ENCODE measurements around the gene SH3D21. TPM values are rescaled to one million over a fixed set of nuclear protein-coding genes. Genes with fewer than 3 reads are reported as not detected.

Gene SH3D21
- polyA plus RNA-seq, 2 donors = 3.9 to 15.6 TPM

DNA sequence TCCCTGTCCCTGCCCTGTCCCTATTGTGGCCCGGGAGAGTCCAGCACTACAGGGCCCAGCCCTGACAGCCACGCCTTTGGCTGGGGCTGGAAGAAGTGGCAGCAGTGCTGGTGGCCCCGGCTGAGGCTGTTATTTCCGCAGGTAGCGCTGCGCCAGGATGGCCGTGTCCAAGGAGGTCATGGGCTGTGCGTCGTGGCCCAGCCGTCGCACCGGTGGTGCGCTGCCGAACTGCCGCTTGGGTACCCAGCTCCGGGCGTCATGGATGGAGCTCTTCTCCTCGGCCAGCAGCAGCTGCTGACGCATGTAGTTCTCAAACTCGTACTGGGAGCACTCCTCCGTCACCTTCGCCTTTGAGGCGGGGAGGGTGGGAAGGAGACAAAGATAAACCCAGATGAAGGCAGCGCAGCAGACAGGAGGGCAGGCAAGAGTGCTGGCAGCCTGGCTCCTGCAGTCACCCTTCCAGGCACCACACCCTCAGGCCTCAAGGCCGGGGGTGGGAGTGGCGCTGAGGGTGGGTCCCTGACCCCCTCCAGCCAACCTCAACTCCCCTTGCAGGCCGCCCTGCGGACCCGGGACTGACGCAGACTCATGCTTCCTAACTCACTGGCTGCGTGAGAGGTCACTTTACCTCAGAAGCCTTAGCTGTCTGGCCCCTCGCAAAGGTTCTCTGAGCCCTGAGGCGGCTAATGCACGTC, 35.6 kb downstream of the SH3D21 start:
- H3K9me3 ChIP-seq (ENCODE audit: control insufficient read depth in 2 of 2, insufficient read depth in 1 of 2, low read depth in 1 of 2, low read length in 1 of 2) = no peaks in the 10 kb centered on the region
- H3K36me3 ChIP-seq (ENCODE audit: control insufficient read depth in 2 of 2, insufficient read depth in 2 of 2, low read length in 1 of 2) = peaks cover 2 to 60% of the 10 kb centered on the region in 2 donors
- H3K4me3 ChIP-seq (ENCODE audit: low read depth in 1 of 2, low read length in 2 of 2) = no peak overlapping the region
- H3K27me3 ChIP-seq (ENCODE audit: control insufficient read depth in 1 of 2, insufficient read depth in 2 of 2, low read length in 2 of 2) = no peaks in the 10 kb centered on the region
- peaks cover 3 to 4% of the 10 kb centered on the region in 2 donors for H3K4me1 ChIP-seq (ENCODE audit: control insufficient read depth in 2 of 2, insufficient read depth in 2 of 2, low read length in 1 of 2)
- 88 to 94% methylated on average over 33 to 34 of the region's 34 CpGs for WGBS, 2 donors
- H3K27ac ChIP-seq (ENCODE audit: low read depth in 2 of 2, low read length in 1 of 2) = no peak overlapping the region

DNA sequence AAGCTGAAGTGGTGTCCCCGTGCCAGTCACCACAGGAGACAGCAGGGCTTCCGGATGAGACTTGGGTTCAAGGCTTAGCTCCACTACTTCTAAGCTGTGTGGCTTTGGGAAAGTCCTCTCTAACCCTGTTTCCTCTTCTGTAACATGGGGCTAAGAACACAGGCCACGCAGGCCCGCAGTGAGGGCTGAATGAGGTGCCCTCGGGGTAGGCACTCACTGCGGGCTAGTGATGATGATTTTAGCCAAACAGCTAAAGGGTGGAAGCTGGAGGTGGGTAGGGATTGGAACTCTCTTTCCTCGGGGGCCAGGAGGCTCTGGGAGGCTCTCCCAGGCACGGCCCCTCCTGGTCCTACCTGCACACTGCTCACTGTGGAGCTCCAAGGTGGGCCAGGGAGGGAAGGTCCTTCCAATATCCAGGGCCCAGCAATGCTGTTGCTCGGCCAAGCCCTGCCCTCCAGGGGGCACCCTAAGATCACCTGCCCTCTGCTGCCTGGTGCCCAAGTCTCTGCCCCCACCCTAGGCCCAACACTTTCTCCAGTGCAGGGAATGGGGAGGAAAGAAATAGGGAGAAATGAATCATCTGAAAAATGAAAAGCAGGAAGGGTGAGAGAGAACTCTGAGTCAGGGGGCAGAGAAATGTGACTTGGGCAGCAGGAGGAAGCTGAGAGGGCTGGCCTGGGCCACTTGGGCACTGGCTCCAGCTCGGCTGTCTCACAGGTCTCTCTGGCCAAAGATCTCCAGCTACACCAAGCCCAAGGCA, 36.4 kb downstream of the SH3D21 start:
- Histone ChIP-seq H3K9me3 (ENCODE audit: control insufficient read depth in 2 of 2, insufficient read depth in 1 of 2, low read depth in 1 of 2, low read length in 1 of 2) (no peaks in the 10 kb centered on the region), H3K36me3 (ENCODE audit: control insufficient read depth in 2 of 2, insufficient read depth in 2 of 2, low read length in 1 of 2) (peaks cover 2 to 66% of the 10 kb centered on the region in 2 donors), H3K4me3 (ENCODE audit: low read depth in 1 of 2, low read length in 2 of 2) (no peak overlapping the region), H3K27ac (ENCODE audit: low read depth in 2 of 2, low read length in 1 of 2) (peak overlapping the region; percentile 18 to 66), H3K27me3 (ENCODE audit: control insufficient read depth in 1 of 2, insufficient read depth in 2 of 2, low read length in 2 of 2) (no peaks in the 10 kb centered on the region), H3K4me1 (ENCODE audit: control insufficient read depth in 2 of 2, insufficient read depth in 2 of 2, low read length in 1 of 2) (peaks cover 3 to 4% of the 10 kb centered on the region in 2 donors)
- 77 to 78% methylated on average over 10 of the region's 10 CpGs for WGBS, 2 donors

DNA sequence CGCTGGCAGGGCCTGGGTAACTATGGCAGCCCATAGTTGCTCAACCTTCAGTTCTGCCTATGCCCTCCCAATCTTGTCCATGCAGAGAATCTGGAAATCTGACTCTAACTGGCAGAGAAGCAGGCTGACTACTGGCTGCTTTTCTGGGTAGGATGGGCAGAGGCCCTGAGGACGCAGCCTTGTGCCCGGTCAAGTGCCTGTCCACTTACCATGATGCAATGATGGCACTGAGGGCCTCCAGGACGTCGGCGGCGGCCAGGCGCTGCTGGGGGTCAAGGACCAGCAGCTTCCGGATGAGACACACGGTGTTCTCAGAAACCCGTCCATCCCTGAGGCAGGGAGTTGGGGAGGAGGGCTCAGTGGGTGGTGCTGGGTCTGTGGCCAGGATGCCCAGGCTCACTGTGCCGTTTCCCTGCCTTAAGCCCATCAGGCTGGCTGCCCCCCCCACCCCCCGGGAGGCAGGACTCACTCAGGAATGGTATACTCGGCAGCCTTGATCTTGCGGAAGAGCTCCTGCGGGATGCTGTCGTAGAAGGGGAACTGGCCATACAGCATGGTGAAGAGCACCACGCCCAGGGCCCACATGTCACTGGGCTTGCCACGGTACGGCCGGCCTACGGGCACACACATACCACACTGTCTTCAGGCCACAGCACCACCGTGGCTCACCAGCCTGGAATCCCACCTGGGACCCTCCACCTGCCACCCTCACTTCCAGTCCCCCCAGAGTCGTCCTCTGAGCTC, 37.7 kb downstream of the SH3D21 start:
- no peaks in the 10 kb centered on the region for H3K9me3 ChIP-seq (ENCODE audit: control insufficient read depth in 2 of 2, insufficient read depth in 1 of 2, low read depth in 1 of 2, low read length in 1 of 2)
- peaks cover 3 to 4% of the 10 kb centered on the region in 2 donors for H3K4me1 ChIP-seq (ENCODE audit: control insufficient read depth in 2 of 2, insufficient read depth in 2 of 2, low read length in 1 of 2)
- H3K36me3 ChIP-seq (ENCODE audit: control insufficient read depth in 2 of 2, insufficient read depth in 2 of 2, low read length in 1 of 2) = peaks cover 9 to 74% of the 10 kb centered on the region in 2 donors
- no peak overlapping the region for H3K27ac ChIP-seq (ENCODE audit: low read depth in 2 of 2, low read length in 1 of 2)
- WGBS, 2 donors = 91 to 92% methylated on average over 24 of the region's 24 CpGs
- H3K27me3 ChIP-seq (ENCODE audit: control insufficient read depth in 1 of 2, insufficient read depth in 2 of 2, low read length in 2 of 2) = no peaks in the 10 kb centered on the region
- no peak overlapping the region for H3K4me3 ChIP-seq (ENCODE audit: low read depth in 1 of 2, low read length in 2 of 2)

DNA sequence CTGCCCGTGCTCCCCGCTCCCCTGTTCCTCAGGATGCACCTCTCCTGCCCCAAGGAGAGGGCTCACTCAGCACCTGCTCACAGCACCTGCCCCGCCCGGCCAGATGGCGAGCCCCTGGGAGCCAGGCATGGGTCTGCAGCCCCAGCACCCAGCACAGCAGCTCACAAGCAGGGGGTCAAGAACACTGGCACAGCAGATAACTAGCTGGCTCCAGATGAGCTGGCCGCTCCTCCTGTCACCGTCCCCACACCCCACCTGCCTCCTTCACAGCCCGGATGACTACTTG, 38.2 kb downstream of the SH3D21 start:
- Histone ChIP-seq H3K9me3 (ENCODE audit: control insufficient read depth in 2 of 2, insufficient read depth in 1 of 2, low read depth in 1 of 2, low read length in 1 of 2) (no peaks in the 10 kb centered on the region), H3K4me1 (ENCODE audit: control insufficient read depth in 2 of 2, insufficient read depth in 2 of 2, low read length in 1 of 2) (peaks cover 3 to 4% of the 10 kb centered on the region in 2 donors), H3K36me3 (ENCODE audit: control insufficient read depth in 2 of 2, insufficient read depth in 2 of 2, low read length in 1 of 2) (peaks cover 9 to 71% of the 10 kb centered on the region in 2 donors), H3K4me3 (ENCODE audit: low read depth in 1 of 2, low read length in 2 of 2) (no peak overlapping the region), H3K27me3 (ENCODE audit: control insufficient read depth in 1 of 2, insufficient read depth in 2 of 2, low read length in 2 of 2) (no peaks in the 10 kb centered on the region), H3K27ac (ENCODE audit: low read depth in 2 of 2, low read length in 1 of 2) (no peak overlapping the region)
- 82 to 95% methylated on average over 8 of the region's 8 CpGs for WGBS, 2 donors

DNA sequence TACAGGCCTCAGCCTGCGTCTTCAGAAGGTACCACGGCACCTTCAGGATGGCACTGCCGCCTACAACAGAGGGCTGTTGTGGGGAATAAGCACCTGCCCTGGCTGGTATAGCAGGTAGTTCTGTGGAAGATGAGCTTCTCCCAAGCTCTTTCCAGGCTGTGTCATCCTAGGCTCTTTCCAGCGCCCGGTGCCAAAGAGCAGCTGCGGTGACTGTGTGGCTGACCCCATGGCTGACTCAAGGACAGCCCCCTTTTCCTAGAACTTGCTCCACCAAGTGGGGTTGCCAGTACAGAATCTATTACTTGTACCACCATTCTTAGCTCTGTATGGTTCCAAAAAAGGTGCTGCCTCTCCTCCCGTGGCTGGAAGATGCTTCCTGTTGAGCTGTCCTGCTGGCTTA, 39.2 kb downstream of the SH3D21 start:
- no peaks in the 10 kb centered on the region for H3K9me3 ChIP-seq (ENCODE audit: control insufficient read depth in 2 of 2, insufficient read depth in 1 of 2, low read depth in 1 of 2, low read length in 1 of 2)
- no peak overlapping the region for H3K27ac ChIP-seq (ENCODE audit: low read depth in 2 of 2, low read length in 1 of 2)
- no peaks in the 10 kb centered on the region for H3K27me3 ChIP-seq (ENCODE audit: control insufficient read depth in 1 of 2, insufficient read depth in 2 of 2, low read length in 2 of 2)
- peaks cover 5 to 13% of the 10 kb centered on the region in 2 donors for H3K4me1 ChIP-seq (ENCODE audit: control insufficient read depth in 2 of 2, insufficient read depth in 2 of 2, low read length in 1 of 2)
- H3K36me3 ChIP-seq (ENCODE audit: control insufficient read depth in 2 of 2, insufficient read depth in 2 of 2, low read length in 1 of 2) = peaks cover 9 to 67% of the 10 kb centered on the region in 2 donors
- no peak overlapping the region for H3K4me3 ChIP-seq (ENCODE audit: low read depth in 1 of 2, low read length in 2 of 2)
- WGBS, 2 donors = 84 to 88% methylated on average over 7 of the region's 7 CpGs

DNA sequence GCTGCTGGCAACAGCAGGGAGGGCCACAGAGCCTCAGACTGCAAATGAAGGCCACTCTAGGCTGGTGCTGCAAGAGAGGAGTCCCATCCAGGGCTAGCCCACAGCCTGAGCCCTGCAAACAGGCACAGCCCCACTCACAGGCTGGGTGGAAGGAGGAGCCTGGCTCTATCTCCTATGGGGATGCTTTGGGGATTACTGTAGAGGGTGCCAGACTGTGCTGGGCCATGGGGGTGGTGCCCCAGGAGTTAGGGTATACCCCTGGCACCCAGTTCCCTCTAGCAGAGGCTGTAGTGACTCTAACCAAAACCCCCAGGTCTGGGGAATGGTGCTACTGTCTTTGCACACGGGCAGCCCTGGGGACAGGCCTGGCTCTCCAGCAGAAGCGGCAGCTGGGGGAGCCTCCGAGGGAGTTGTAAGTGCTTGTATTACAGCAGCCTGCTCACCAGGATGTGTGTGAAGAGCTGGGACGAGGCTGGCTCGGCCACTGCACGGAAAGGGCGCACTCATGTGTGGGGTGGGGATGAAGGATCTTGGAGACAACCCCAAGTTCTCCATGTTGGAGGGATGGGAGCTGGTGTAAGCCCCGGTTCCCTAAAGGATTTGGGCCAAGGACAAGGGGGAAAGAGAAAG, 40.7 kb downstream of the SH3D21 start:
- 88 to 93% methylated on average over 8 of the region's 8 CpGs for WGBS, 2 donors
- H3K4me3 ChIP-seq (ENCODE audit: low read depth in 1 of 2, low read length in 2 of 2) = no peak overlapping the region
- H3K9me3 ChIP-seq (ENCODE audit: control insufficient read depth in 2 of 2, insufficient read depth in 1 of 2, low read depth in 1 of 2, low read length in 1 of 2) = no peaks in the 10 kb centered on the region
- peaks cover 7 to 26% of the 10 kb centered on the region in 2 donors for H3K4me1 ChIP-seq (ENCODE audit: control insufficient read depth in 2 of 2, insufficient read depth in 2 of 2, low read length in 1 of 2)
- H3K27me3 ChIP-seq (ENCODE audit: control insufficient read depth in 1 of 2, insufficient read depth in 2 of 2, low read length in 2 of 2) = no peaks in the 10 kb centered on the region
- H3K27ac ChIP-seq (ENCODE audit: low read depth in 2 of 2, low read length in 1 of 2) = no peak overlapping the region
- H3K36me3 ChIP-seq (ENCODE audit: control insufficient read depth in 2 of 2, insufficient read depth in 2 of 2, low read length in 1 of 2) = peaks cover 7 to 56% of the 10 kb centered on the region in 2 donors

DNA sequence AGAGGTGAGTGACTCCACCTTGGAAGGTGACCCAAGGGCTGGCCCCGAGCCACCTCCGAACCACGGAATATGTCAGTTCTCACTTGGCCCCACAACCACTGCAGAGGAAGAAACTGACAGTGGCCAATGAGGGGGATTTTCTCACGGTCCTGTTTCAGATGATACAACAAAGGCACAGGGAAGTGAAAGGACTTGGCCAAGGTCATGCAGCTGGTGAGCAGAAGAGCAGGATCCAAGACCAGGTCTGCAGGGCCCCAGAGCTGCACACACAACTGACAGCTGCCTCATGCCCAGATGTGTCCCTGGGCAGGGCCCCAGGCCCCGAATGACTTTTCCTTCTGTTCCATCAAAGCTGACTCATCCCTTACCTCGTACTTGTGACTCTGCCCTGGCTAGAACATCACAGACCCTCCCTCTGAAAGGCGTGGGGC, 43.1 kb downstream of the SH3D21 start:
- WGBS, 2 donors = 54 to 59% methylated on average over 7 of the region's 7 CpGs
- H3K4me1 ChIP-seq (ENCODE audit: control insufficient read depth in 2 of 2, insufficient read depth in 2 of 2, low read length in 1 of 2) = peaks cover 5 to 31% of the 10 kb centered on the region in 2 donors
- no peak overlapping the region for H3K4me3 ChIP-seq (ENCODE audit: low read depth in 1 of 2, low read length in 2 of 2)
- peak overlapping the region; percentile 85 to 89 for H3K27ac ChIP-seq (ENCODE audit: low read depth in 2 of 2, low read length in 1 of 2)
- peaks cover 10 to 58% of the 10 kb centered on the region in 2 donors for H3K36me3 ChIP-seq (ENCODE audit: control insufficient read depth in 2 of 2, insufficient read depth in 2 of 2, low read length in 1 of 2)
- H3K27me3 ChIP-seq (ENCODE audit: control insufficient read depth in 1 of 2, insufficient read depth in 2 of 2, low read length in 2 of 2) = no peaks in the 10 kb centered on the region
- no peaks in the 10 kb centered on the region for H3K9me3 ChIP-seq (ENCODE audit: control insufficient read depth in 2 of 2, insufficient read depth in 1 of 2, low read depth in 1 of 2, low read length in 1 of 2)

DNA sequence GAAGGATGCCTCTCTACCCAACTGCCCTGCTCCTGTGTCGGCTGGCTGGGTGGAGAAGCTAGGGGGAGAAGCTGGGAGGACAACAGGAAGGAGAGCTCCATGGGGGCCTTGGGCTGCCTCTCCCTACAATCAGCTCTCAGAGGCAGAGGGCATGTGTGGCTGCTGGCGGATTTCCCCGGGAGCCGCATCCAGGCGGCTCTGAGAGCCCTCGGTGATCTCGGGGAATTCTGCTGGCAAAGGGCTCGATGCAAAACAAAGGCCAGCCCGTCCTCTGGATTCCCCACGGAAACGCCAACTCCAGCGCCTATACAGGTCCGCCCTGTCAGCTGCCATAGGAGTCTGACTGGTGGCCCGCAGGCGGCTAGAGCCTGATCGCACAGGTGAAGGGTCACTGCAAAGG, 43.7 kb downstream of the SH3D21 start:
- Histone ChIP-seq H3K36me3 (ENCODE audit: control insufficient read depth in 2 of 2, insufficient read depth in 2 of 2, low read length in 1 of 2) (peaks cover 15 to 58% of the 10 kb centered on the region in 2 donors), H3K4me1 (ENCODE audit: control insufficient read depth in 2 of 2, insufficient read depth in 2 of 2, low read length in 1 of 2) (peaks cover 5 to 31% of the 10 kb centered on the region in 2 donors), H3K27ac (ENCODE audit: low read depth in 2 of 2, low read length in 1 of 2) (peak overlapping the region; percentile 85 to 89), H3K9me3 (ENCODE audit: control insufficient read depth in 2 of 2, insufficient read depth in 1 of 2, low read depth in 1 of 2, low read length in 1 of 2) (no peaks in the 10 kb centered on the region), H3K4me3 (ENCODE audit: low read depth in 1 of 2, low read length in 2 of 2) (no peak overlapping the region), H3K27me3 (ENCODE audit: control insufficient read depth in 1 of 2, insufficient read depth in 2 of 2, low read length in 2 of 2) (no peaks in the 10 kb centered on the region)
- 54 to 75% methylated on average over 16 of the region's 16 CpGs for WGBS, 2 donors

DNA sequence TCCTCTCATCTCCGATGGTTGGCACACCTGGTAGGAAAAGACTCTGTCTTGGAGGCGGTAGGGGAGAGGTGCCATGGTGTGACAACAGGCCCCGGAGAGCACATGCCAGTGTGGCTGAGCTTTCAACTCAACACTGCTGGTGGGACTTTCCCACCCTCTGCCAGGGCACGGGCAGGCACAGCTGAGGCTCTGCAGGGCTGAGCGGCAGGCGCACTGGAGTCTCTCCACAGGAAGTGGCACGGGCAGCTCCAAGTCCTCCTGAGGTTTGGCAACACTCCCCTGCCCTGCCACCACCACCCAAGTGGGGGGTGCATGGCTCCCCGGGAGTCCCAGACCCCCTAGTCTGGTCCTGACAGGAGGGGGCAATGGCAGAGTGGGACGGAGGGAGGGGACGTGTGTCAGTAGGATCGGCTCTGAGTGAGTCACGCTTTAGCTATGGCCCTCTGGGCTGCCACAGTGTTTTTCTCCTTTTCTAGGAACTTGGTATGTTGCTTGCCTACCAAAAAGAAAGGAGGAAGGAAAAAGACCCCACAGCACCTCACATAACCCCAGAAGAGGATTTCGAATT, 44.6 kb downstream of the SH3D21 start:
- peaks cover 5 to 31% of the 10 kb centered on the region in 2 donors for H3K4me1 ChIP-seq (ENCODE audit: control insufficient read depth in 2 of 2, insufficient read depth in 2 of 2, low read length in 1 of 2)
- peaks cover 22 to 56% of the 10 kb centered on the region in 2 donors for H3K36me3 ChIP-seq (ENCODE audit: control insufficient read depth in 2 of 2, insufficient read depth in 2 of 2, low read length in 1 of 2)
- WGBS, 2 donors = 31 to 44% methylated on average over 13 of the region's 13 CpGs
- peak overlapping the region; percentile 85 to 89 for H3K27ac ChIP-seq (ENCODE audit: low read depth in 2 of 2, low read length in 1 of 2)
- H3K27me3 ChIP-seq (ENCODE audit: control insufficient read depth in 1 of 2, insufficient read depth in 2 of 2, low read length in 2 of 2) = no peaks in the 10 kb centered on the region
- H3K9me3 ChIP-seq (ENCODE audit: control insufficient read depth in 2 of 2, insufficient read depth in 1 of 2, low read depth in 1 of 2, low read length in 1 of 2) = no peaks in the 10 kb centered on the region
- no peak overlapping the region for H3K4me3 ChIP-seq (ENCODE audit: low read depth in 1 of 2, low read length in 2 of 2)
